ENCODE data around the gene CHST6.
A peak's percentile ranks its signal among the peaks of the same experiment; 100 is the strongest.
"Not testable (repeated sequence)": the region's sequence is repeated elsewhere in the genome, so short reads cannot be mapped to it uniquely, and the experiment has no call there.

CHST6 gene

DNA sequence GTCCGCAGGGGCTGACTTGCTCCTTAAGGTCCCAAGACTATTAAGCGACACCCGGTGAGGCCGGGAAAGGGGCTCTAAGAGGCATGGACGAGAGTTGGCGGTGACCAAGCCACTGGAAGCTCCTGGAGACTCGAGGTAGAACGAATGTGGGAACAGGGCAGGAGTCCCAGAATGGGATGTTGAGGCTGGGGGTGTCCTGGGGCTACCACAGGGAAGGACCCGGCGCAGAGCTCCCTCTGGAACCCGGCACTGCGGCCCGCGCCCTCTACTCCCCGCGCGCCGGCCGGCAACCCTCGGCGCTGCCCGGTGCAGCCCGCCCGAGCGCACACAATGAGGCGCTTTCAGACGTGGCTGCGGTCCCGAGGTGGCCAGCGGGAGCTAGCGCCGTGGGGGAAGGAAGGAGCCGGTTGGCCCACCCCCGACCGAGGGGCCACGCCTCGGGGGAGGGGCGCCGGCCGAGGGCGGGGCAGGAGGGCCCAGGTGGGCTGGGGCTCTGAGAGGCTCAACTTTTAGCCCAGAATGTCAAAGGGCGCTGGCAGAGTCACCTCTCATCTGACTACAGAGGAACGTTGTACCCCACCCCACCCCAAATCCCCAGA is at the start of gene CHST6:
Gene CHST6 (minus strand): TSS at position 366 of the 599 bp plus-strand sequence. CDS start 15,613 bp downstream, outside the sequence.
- DNase-seq, result no peak

DNA sequence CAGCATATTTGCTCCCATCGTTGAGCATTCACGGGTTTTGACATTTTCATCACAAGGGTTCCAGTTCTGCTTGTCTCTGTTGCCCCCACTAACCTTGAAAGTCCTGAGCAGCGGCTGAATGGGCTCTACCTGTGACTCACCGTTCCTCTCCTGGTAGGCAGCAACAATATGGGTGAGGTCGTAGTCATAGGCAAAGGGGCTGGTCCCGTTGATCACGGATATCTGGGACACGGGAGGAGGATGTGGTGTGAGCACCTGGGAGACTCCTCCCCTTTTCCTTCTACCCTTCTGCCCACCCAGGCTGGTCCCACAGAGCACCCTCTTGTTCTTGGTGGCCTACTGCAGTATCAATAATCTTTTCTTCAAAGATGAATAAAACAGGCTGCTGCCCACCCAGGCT is 47.2 kb upstream of the CHST6 start:
- DNase-seq, result not testable (repeated sequence)

GRCh38 chr16:75541236-75541635 is 46.0 kb upstream of the CHST6 start:
- no peak for DNase-seq

- DNase-seq, result not testable (repeated sequence)
Observed at GRCh38 chr16:75538882-75539565, 43.8 kb upstream of the CHST6 start.

DNA sequence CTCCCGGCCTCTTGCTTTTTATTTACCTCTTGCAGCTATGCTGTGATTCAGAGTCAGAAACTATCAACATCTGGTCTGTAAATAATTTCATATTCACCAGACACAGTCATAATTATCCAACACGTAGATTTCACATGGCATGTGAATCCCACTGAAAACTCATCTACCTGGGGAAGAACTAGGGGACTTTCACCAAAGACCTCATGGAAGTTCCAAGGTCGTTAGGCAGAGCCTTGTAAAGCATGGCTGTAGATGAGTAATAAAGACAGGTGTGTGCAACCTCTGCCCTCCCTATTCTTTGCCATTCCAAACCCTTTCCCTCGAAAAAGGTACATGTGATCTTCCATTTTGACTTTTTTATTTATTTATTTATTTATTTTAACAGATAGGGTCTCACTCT is 42.5 kb upstream of the CHST6 start:
- no peak for DNase-seq

GRCh38 chr16:75535901-75536300 is 40.7 kb upstream of the CHST6 start, which contains the start of gene CHST5:
Gene CHST5 (minus strand): TSS chr16:75536108. CDS start chr16:75530384, 5,724 bp downstream.
- no peak for DNase-seq

DNA sequence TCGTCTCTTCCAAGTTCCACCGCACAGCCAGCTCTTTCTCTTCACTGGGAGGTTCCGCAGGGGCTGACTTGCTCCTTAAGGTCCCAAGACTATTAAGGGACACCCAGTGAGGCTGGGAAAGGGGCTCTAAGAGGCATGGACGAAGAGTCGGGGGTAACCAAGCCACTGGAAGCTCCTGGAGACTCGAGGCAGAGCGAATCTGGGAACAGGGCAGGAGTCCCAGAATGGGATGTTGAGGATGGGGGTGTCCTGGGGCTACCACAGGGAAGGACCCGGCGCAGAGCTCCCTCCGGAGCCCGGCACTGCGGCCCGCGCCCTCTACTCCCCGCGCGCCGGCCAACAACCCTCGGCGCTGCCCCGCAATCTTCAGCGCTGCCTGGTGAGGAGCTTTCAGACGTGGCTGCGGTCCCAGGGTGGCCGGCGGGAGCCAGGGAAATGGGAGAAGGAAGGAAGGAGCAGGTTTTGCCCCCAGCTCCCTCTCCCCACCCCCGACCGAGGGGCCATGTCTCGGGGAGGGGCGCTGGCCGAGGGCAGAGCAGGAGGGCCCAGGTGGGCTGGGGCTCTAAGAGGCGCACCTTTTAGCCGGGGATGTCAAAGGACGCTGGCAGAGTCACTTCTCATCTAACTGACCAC is 40.1 kb upstream of the CHST6 start:
- DNase-seq, result no peak

DNA sequence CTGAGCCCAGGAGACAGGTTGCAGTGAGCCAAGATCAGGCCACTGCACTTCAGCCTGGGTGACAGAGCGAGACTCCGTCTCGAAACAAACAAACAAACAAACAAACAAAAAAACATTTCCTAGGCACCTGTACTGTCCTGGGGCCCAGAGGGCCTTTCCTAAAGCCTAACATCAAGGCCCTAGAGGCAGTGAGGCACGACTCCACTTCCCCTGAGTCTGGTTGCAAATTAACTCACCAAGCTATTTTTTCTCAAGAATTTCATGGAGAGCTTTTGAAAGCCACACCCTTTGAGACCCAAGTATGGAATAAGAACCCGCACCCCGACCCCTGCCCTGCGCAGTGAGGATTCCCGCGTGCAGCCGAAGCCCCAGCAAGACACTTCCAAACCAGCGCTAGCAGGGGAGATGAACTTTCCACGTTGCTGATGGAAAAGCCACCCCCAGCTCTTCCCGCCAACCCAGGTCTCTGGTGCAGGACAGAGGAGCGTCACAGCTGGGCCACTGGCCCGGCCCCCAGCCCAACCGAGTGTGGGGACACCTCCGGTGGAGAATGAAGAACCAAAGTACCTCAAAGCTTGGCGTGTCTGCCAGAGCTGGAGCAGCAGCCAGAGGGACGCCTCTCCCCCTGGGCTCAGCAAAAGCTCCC is 39.4 kb upstream of the CHST6 start:
- no peak for DNase-seq

- DNase-seq, result no peak
Observed at GRCh38 chr16:75532791-75533190, 37.5 kb upstream of the CHST6 start.

GRCh38 chr16:75532142-75532765 is 37.0 kb upstream of the CHST6 start:
- DNase-seq, result no peak

- DNase-seq, result no peak
Observed at GRCh38 chr16:75529959-75530358, 34.7 kb upstream of the CHST6 start.

DNA sequence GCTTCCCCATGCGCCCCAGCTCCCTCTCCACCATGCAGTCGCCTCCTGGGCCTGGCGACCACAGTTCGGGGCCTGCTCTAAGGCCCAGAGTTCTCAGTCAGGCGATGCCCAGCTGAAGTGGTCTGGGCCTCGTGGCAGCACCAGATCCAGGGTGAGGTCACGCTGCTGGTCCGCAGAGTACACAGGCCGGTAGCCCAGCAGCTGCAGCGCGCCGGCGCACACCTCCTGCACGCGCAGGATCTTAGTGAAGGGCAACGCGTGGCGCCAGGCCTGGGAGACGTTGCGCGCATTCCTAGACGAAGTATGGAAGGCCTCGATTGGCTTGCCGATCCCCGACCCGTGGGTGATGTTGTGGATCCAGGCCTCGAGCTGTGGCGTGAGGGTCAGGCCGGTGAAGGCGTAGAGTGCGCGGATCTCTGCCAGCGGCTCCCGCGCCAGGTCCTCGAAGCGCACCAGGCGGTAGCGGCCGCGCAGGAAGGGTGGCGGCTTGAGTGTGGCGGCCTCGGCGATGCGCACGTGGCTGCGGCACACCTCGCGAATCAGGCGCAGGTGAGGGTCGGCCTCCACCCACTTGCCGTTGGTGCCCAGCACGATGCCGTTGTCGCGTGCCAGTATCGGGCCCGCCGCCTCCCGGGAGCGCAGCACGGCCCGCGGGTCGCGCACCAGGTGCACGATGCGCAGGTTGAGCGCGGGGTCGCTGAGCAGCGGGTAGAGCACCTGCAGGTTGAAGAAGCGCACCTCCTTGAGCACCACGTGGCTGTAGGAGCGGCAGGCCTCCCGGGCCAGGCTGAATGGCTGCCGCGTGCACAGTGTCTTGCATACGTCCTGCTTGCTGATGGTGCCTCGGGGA is 34.0 kb upstream of the CHST6 start:
- no peak for DNase-seq

- DNase-seq, result no peak
Observed at GRCh38 chr16:75527825-75528299, 32.6 kb upstream of the CHST6 start.

GRCh38 chr16:75526032-75526790 is 31.0 kb upstream of the CHST6 start:
- DNase-seq, result no peak

DNA sequence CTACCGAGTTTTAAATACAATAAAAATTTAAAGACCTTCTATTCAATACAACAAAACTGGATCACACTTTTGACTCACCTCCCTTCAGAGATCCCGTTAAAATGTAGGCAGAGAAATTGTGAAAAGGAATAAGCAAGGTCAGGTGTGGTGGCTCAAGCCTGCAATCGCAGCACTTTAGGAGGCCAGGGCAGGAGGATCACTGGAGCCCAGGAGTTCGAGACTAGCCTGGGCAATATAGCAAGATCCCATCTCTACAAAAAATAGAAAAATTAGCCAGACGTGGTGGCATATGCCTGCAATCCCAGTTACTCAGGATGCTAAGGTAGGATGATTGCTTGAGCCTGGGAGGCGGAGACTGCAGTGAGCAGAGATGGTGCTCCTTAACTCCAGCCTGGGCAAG is 23.9 kb upstream of the CHST6 start:
- DNase-seq, result no peak

DNA sequence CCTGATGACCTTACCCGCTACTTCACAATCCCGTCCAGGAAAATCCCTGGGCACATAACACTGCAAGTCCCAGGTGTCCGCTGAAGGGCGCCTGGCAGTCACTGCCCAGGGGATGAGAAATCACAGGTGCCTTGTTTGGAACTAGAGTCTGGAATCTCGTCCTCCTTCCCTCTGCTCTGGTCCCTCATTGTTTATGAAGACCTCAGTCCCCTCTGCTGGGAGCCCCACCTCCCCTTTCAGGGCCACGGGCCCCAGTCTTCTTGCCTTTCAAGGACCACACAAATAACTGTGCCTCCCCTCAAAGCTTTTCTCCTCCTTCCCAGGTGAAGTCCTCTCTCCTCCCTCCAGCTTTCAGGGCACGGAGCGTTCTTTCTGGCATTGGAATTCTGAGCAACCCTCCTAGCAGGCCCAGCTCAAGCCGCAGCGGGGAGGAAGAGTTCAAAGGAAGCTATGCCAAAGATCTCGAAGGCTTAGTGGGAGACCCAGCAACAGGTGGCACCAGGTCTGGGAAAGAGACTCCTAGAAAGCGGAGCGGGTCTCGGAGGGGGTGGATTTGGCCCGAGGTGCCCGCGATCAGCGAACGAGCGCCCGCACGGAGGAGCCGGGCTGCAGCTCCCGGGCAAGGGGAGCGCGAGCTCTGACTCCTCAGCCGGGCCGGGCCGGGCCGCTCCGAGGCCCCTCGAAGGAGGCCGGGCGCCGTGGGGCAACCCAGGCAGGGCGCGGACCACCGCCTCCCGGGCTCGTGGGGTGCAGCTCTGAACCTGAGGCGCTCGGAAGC is 21.1 kb upstream of the CHST6 start:
- peak in 1 of 2 experiments; percentile 16 for DNase-seq

DNA sequence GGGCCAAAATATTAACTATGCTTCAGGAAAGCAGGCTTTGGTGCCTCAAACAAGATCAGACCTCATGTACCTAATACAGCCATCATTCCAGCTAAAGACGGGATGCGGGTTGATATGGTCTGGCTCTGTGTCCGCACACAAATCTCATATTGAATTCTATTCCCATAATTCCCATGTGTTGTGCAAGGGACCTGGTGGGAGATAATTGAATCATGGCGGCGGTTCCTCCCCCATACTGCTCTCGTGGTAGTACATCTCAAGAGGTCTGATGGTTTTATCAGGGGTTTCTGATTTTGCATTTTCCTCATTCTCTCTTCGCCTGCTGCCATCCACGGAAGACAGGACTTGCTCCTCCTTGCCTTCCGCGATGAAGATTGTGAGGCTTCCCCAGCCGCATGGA is 19.1 kb upstream of the CHST6 start:
- DNase-seq, result no peak

DNA sequence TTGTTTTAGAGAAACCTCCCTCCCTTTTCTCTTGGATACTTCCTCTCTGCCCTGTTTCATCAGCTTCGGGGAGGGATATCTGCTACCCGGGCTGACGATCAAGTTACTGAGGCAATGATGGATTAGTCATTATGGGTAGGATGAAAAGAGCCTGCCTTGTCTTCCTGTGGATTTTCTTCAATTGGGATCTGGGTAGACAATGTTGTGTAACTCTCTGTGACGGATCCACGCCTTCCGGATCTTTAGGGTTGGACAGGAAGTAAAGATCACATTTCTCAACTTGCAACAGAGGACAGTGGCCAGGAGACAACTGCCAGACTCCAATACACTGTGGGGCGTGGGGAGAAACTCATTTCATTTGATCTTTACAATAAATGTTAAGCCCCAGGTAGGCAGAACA is 11.3 kb upstream of the CHST6 start:
- DNase-seq, result no peak

DNA sequence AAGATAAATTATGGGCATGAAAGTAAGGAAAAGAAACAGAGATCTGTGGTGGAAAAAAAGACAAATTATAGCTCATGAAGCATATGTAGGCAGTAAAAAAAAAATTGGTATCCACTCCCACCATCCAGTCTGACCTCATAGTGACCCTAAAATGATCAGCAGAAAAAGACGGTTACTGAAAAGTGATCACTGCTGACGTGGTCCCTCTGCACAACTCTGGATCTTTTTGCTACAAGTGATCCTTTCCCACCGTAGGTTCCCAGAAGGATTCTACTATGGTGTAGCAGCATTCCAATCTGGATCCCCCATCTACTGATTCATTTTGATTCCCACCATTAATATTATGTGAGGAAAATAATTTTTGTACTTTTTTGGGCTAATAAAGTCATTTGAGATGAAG is 10.9 kb upstream of the CHST6 start:
- DNase-seq, result no peak

DNA sequence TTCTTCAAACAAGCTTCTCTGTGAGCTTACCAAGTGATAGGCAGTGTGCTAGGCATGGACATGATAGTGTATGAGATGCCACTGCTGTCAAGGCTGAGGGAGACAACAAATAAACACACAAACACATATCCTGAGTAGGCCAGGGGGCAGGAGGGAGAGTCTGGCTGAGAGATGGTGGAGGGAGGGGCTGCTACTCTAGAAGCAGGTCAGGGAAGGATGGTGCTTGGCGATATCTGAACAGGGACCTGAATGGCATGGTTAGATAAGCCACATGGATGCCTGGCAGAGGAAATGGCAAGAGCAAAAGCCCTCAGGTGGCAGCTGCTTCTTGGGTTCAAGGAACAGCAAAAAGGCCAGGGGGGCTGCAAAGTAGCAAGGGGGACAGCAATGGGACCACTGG is 8.6 kb upstream of the CHST6 start:
- no peak for DNase-seq

Measured in SHP77 (cell line).